ENCODE data around the gene GFAP. TPM values are rescaled to one million over a fixed set of nuclear protein-coding genes. Genes with fewer than 3 reads are reported as not detected.
A peak's percentile ranks its signal among the peaks of the same experiment; 100 is the strongest.

GFAP gene
- total RNA-seq, 3 donors from 2014 or later, result 4.2 to 37.0 (median 11.8) TPM

DNA sequence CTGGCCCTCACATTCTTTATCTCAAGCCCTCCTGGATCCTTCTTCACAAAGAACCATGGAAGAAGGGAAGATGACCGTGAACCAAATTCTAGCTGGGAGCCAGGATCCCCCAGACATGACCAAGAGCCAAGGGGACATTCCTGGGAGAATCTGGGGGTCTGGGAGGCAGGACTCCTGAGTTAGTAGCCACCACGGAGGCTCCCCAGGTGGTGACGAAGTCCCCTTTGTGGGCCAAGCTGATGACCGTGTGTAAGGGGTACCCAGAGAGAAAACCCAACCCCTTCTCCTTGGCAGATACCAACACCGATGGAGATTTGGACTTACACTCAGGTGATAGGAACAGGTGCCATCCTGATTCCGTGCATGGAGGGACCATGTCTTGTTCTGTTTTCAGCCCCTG is 6.8 kb upstream of the GFAP start:
- Histone ChIP-seq H3K27me3 (no peaks in the 10 kb centered on the region), H3K27ac (no peak overlapping the region), H3K9me3 (no peaks in the 10 kb centered on the region), H3K4me1 (no peaks in the 10 kb centered on the region), H3K4me3 (no peak overlapping the region), H3K36me3 (no peaks in the 10 kb centered on the region)
- DNase-seq (ENCODE audit: low spot score in 2 of 2), result peak in 1 of 2 donors; percentile 43
- intact Hi-C loops (cut with DNase I; ENCODE audit: low total_unique reads), result no loop called here
- TF ChIP-seq POLR2A (IDR thresholded peaks at IDR 0.05) (no peak), POLR2AphosphoS5 (IDR thresholded peaks at IDR 0.05) (no peak)

- H3K4me3 ChIP-seq, result no peak overlapping the region
- peak in 1 of 2 donors; percentile 37 for DNase-seq (ENCODE audit: low spot score in 2 of 2)
- intact Hi-C loops (cut with DNase I; ENCODE audit: low total_unique reads), result no loop called here
- no peaks in the 10 kb centered on the region for H3K27me3 ChIP-seq
- H3K36me3 ChIP-seq, result no peaks in the 10 kb centered on the region
- no peaks in the 10 kb centered on the region for H3K9me3 ChIP-seq
- TF ChIP-seq POLR2A (IDR thresholded peaks at IDR 0.05), result no peak
- TF ChIP-seq, protein P1, sequence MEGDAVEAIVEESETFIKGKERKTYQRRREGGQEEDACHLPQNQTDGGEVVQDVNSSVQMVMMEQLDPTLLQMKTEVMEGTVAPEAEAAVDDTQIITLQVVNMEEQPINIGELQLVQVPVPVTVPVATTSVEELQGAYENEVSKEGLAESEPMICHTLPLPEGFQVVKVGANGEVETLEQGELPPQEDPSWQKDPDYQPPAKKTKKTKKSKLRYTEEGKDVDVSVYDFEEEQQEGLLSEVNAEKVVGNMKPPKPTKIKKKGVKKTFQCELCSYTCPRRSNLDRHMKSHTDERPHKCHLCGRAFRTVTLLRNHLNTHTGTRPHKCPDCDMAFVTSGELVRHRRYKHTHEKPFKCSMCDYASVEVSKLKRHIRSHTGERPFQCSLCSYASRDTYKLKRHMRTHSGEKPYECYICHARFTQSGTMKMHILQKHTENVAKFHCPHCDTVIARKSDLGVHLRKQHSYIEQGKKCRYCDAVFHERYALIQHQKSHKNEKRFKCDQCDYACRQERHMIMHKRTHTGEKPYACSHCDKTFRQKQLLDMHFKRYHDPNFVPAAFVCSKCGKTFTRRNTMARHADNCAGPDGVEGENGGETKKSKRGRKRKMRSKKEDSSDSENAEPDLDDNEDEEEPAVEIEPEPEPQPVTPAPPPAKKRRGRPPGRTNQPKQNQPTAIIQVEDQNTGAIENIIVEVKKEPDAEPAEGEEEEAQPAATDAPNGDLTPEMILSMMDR (IDR thresholded peaks at IDR 0.05), result no peak
- no peak for TF ChIP-seq POLR2AphosphoS5 (IDR thresholded peaks at IDR 0.05)
- no peak overlapping the region for H3K27ac ChIP-seq
- peaks cover 0 to 6% of the 10 kb centered on the region in 2 donors for H3K4me1 ChIP-seq
These were observed 6.0 kb upstream of the GFAP start for GRCh38 chr17:44921122-44921882.

- no peak for TF ChIP-seq POLR2AphosphoS5 (IDR thresholded peaks at IDR 0.05)
- TF ChIP-seq, protein P1 (IDR thresholded peaks at IDR 0.05), result no peak
- no peak for TF ChIP-seq POLR2A (IDR thresholded peaks at IDR 0.05)
- Histone ChIP-seq H3K9me3 (no peaks in the 10 kb centered on the region), H3K4me1 (peaks cover 0 to 10% of the 10 kb centered on the region in 2 donors), H3K36me3 (no peaks in the 10 kb centered on the region), H3K27ac (no peak overlapping the region), H3K27me3 (no peaks in the 10 kb centered on the region), H3K4me3 (no peak overlapping the region)
- peak in 1 of 2 donors; percentile 48 for DNase-seq (ENCODE audit: low spot score in 2 of 2)
- intact Hi-C loops (cut with DNase I; ENCODE audit: low total_unique reads), result no loop called here
These were observed 5.3 kb upstream of the GFAP start for GRCh38 chr17:44920565-44920940.

GRCh38 chr17:44919885-44920564 is 4.7 kb upstream of the GFAP start:
- H3K27me3 ChIP-seq, result no peaks in the 10 kb centered on the region
- no peaks in the 10 kb centered on the region for H3K9me3 ChIP-seq
- intact Hi-C loops (cut with DNase I; ENCODE audit: low total_unique reads), result loop anchor here (5.0 to 10.0 kb wide), 2 partner anchors 102 to 185 kb away; no protein-coding TSS in a partner anchor
- TF ChIP-seq, protein P1 (IDR thresholded peaks at IDR 0.05), result peak; percentile 52 to 95 (median 84)
- TF ChIP-seq POLR2A (IDR thresholded peaks at IDR 0.05) (no peak), POLR2AphosphoS5 (IDR thresholded peaks at IDR 0.05) (peak in 2 of 3 donors; percentile 50 to 51)
- no peak overlapping the region for H3K4me3 ChIP-seq
- no peaks in the 10 kb centered on the region for H3K36me3 ChIP-seq
- H3K27ac ChIP-seq, result peak overlapping the region; percentile 22 to 30
- peak; percentile 81 to 82 for DNase-seq (ENCODE audit: low spot score in 2 of 2)
- H3K4me1 ChIP-seq, result peaks cover 0 to 10% of the 10 kb centered on the region in 2 donors

GRCh38 chr17:44919411-44919810 is 4.1 kb upstream of the GFAP start:
- H3K4me3 ChIP-seq, result no peak overlapping the region
- DNase-seq (ENCODE audit: low spot score in 2 of 2), result peak in 1 of 2 donors; percentile 24
- no peaks in the 10 kb centered on the region for H3K36me3 ChIP-seq
- no peaks in the 10 kb centered on the region for H3K27me3 ChIP-seq
- no peak for TF ChIP-seq POLR2A (IDR thresholded peaks at IDR 0.05)
- no peak for TF ChIP-seq POLR2AphosphoS5 (IDR thresholded peaks at IDR 0.05)
- TF ChIP-seq, protein P1 (IDR thresholded peaks at IDR 0.05), result no peak
- no peaks in the 10 kb centered on the region for H3K9me3 ChIP-seq
- peak overlapping the region; percentile 22 to 30 for H3K27ac ChIP-seq
- intact Hi-C loops (cut with DNase I; ENCODE audit: low total_unique reads), result loop anchor here (5.0 to 10.0 kb wide), 2 partner anchors 103 to 185 kb away; no protein-coding TSS in a partner anchor
- H3K4me1 ChIP-seq, result peaks cover 0 to 10% of the 10 kb centered on the region in 2 donors
